ENCODE data around the gene REG3A.

The REG3A gene
- total RNA-seq, result 0 to 0.18 (median 0) reads per million in 4 experiments

GRCh38 chr2:79159653-79160052 is at the start of gene REG3A:
Gene REG3A, minus strand, starts transcription at chr2:79159753. Its CDS starts 348 bp downstream, at chr2:79159405.
- DNase-seq, result no peak

- no peak for DNase-seq
Observed at GRCh38 chr2:79200762-79201161, 41.2 kb upstream of the REG3A start.

- DNase-seq, result no peak
Observed at GRCh38 chr2:79191816-79192215, 32.3 kb upstream of the REG3A start.

- no peak for DNase-seq
Observed at GRCh38 chr2:79191081-79191480, 31.5 kb upstream of the REG3A start.

- DNase-seq, result no peak
Observed at GRCh38 chr2:79189465-79189864, 29.9 kb upstream of the REG3A start.

GRCh38 chr2:79181617-79182016 is 22.1 kb upstream of the REG3A start:
- DNase-seq, result no peak

- DNase-seq, result no peak
Observed at GRCh38 chr2:79180092-79180491, 20.5 kb upstream of the REG3A start.

GRCh38 chr2:79179036-79179435 is 19.5 kb upstream of the REG3A start:
- DNase-seq, result no peak

GRCh38 chr2:79178076-79178674 is 18.6 kb upstream of the REG3A start:
- no peak for DNase-seq

- DNase-seq, result no peak
Observed at GRCh38 chr2:79171348-79171958, 11.9 kb upstream of the REG3A start.

- no peak for DNase-seq
Observed at GRCh38 chr2:79162801-79163200, 3.2 kb upstream of the REG3A start.

- DNase-seq, result no peak
Observed at GRCh38 chr2:79162132-79162531, 2.6 kb upstream of the REG3A start.

GRCh38 chr2:79159030-79159429 is 523 bp downstream of the REG3A start:
- DNase-seq, result no peak

- no peak for DNase-seq
Observed at GRCh38 chr2:79155826-79156476, 3.6 kb downstream of the REG3A start.

GRCh38 chr2:79139423-79139822 is 20.1 kb downstream of the REG3A start:
- no peak for DNase-seq

GRCh38 chr2:79138385-79138784 is 21.2 kb downstream of the REG3A start:
- no peak for DNase-seq

GRCh38 chr2:79131687-79132086 is 27.9 kb downstream of the REG3A start:
- DNase-seq, result no peak

GRCh38 chr2:79129804-79130203 is 29.7 kb downstream of the REG3A start:
- DNase-seq, result no peak

GRCh38 chr2:79129260-79129659 is 30.3 kb downstream of the REG3A start:
- no peak for DNase-seq

GRCh38 chr2:79128406-79128805 is 31.1 kb downstream of the REG3A start:
- DNase-seq, result no peak

GRCh38 chr2:79125721-79125985 is 33.9 kb downstream of the REG3A start:
- no peak for DNase-seq

GRCh38 chr2:79124907-79125720 is 34.4 kb downstream of the REG3A start:
- no peak for DNase-seq

- no peak for DNase-seq
Observed at GRCh38 chr2:79122676-79123075, 36.9 kb downstream of the REG3A start.

- DNase-seq, result no peak
Observed at GRCh38 chr2:79120194-79120713, 39.3 kb downstream of the REG3A start, which contains the start of gene REG1A. Gene REG1A, plus strand, starts transcription at chr2:79120488. Its CDS starts 374 bp downstream, at chr2:79120862.
